ENCODE results near the gene ALPG.
"Not testable (repeated sequence)": the region's sequence is repeated elsewhere in the genome, so short reads cannot be mapped to it uniquely, and the experiment has no call there.

ALPG gene

GRCh38 chr2:232440220-232441018 is 33.8 kb downstream of the ALPG start:
- peak; percentile 78 for DNase-seq (ENCODE audit: low spot score)

- DNase-seq (ENCODE audit: low spot score) = no peak
These were observed 34.6 kb downstream of the ALPG start for GRCh38 chr2:232441147-232441651.

- DNase-seq (ENCODE audit: low spot score) = not testable (repeated sequence)
These were observed 35.3 kb downstream of the ALPG start for GRCh38 chr2:232441922-232442321.

GRCh38 chr2:232442431-232442830 is 35.8 kb downstream of the ALPG start:
- not testable (repeated sequence) for DNase-seq (ENCODE audit: low spot score)

- not testable (repeated sequence) for DNase-seq (ENCODE audit: low spot score)
These were observed 36.4 kb downstream of the ALPG start for GRCh38 chr2:232443047-232443446.

GRCh38 chr2:232443669-232444408 is 37.2 kb downstream of the ALPG start:
- not testable (repeated sequence) for DNase-seq (ENCODE audit: low spot score)

- DNase-seq (ENCODE audit: low spot score) = peak; percentile 45
These were observed 37.9 kb downstream of the ALPG start for GRCh38 chr2:232444409-232445148.

- not testable (repeated sequence) for DNase-seq (ENCODE audit: low spot score)
These were observed 38.7 kb downstream of the ALPG start for GRCh38 chr2:232445149-232445885.

- not testable (repeated sequence) for DNase-seq (ENCODE audit: low spot score)
These were observed 39.7 kb downstream of the ALPG start for GRCh38 chr2:232446266-232446777.

GRCh38 chr2:232447091-232447620 is 40.5 kb downstream of the ALPG start:
- no peak for DNase-seq (ENCODE audit: low spot score)

GRCh38 chr2:232447638-232448303 is 41.1 kb downstream of the ALPG start:
- no peak for DNase-seq (ENCODE audit: low spot score)

- DNase-seq (ENCODE audit: low spot score) = no peak
These were observed 41.7 kb downstream of the ALPG start for GRCh38 chr2:232448304-232448690.

GRCh38 chr2:232449964-232450363 is 43.3 kb downstream of the ALPG start:
- DNase-seq (ENCODE audit: low spot score) = no peak

- DNase-seq (ENCODE audit: low spot score) = not testable (repeated sequence)
These were observed 45.0 kb downstream of the ALPG start for GRCh38 chr2:232451645-232452044.

- DNase-seq (ENCODE audit: low spot score) = no peak
These were observed 48.0 kb downstream of the ALPG start for GRCh38 chr2:232454630-232455029.

GRCh38 chr2:232455426-232456255 is 49.0 kb downstream of the ALPG start, which contains the start of gene ALPI:
Gene ALPI, plus strand, starts transcription at chr2:232456153. Its CDS starts 47 bp downstream, at chr2:232456200.
- no peak for DNase-seq (ENCODE audit: low spot score)

GRCh38 chr2:232456296-232457120 is 49.9 kb downstream of the ALPG start:
- DNase-seq (ENCODE audit: low spot score) = no peak

Measured in CD4-positive, alpha-beta T cell treated with Interleukin-6 at 100 ng/mL for 8 hours (primary cell).